Measurements from ENCODE around the gene SETD6. TPM values are rescaled to one million over a fixed set of nuclear protein-coding genes. Genes with fewer than 3 reads are reported as not detected.

The SETD6 gene, protein sequence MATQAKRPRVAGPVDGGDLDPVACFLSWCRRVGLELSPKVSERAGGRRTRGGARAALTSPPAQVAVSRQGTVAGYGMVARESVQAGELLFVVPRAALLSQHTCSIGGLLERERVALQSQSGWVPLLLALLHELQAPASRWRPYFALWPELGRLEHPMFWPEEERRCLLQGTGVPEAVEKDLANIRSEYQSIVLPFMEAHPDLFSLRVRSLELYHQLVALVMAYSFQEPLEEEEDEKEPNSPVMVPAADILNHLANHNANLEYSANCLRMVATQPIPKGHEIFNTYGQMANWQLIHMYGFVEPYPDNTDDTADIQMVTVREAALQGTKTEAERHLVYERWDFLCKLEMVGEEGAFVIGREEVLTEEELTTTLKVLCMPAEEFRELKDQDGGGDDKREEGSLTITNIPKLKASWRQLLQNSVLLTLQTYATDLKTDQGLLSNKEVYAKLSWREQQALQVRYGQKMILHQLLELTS
- polyA plus RNA-seq (2013, experiment 1 of 2), result 14.6 TPM
- 12.8 TPM for polyA plus RNA-seq (2013, experiment 2 of 2)

DNA sequence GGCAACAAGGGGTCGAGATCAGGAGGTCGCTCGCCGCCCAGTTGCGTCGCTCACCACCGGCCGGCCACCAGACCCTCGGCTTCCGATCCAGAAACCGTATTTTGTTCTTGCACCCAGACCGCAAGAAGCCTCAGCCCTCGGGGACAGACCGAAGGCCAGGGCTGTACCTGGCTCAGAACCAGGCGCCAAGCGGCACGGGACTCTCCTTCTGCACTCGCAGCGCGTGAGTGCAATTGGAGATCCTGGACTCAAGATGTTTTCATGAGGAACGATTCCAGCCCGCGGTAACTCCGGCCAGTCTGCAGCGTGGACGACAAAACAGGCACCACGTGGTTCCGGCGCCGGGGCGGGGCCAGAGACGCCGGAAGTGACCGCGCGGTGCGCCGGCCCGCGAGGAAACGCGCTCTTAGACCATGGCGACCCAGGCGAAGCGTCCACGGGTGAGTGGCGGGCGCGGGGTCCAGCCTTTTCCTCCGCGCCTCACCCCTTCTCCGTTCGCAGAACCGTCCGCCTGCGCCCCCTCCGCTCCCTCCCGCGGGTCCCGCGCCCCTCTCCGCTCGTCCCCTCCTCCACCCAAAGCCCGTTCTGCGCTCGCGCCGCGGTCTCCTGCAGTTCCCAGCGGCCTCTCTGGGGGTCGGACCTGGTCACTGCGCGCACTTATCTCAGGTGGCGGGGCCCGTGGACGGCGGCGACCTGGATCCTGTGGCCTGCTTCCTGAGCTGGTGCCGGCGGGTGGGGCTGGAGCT lies at the start of gene SETD6:
TSS of gene SETD6 (plus strand) at position 393 of the 746 bp plus-strand sequence. CDS start at position 414, 21 bp downstream.
- H3K36me3 ChIP-seq (replicated peaks in 1 of 2; ENCODE audit: control insufficient read depth in 2 of 2, insufficient read depth in 2 of 2, low read length in 2 of 2), result peaks cover 12 to 79% of the 10 kb centered on the region in 2 donors
- peak within 1 kb of the TSS; percentile 98 for H3K18ac ChIP-seq (ENCODE audit: low read length)
- H3K23ac ChIP-seq (ENCODE audit: low read depth, low read length, poor library complexity), result peak within 1 kb of the TSS; percentile 83
- peak within 1 kb of the TSS; percentile 53 for H2AK5ac ChIP-seq (ENCODE audit: low read depth, low read length)
- peak within 1 kb of the TSS; percentile 43 to 96 for H3K4me3 ChIP-seq (ENCODE audit: low read length in 2 of 2)
- H2BK15ac ChIP-seq (ENCODE audit: low read length), result peak within 1 kb of the TSS; percentile 69
- H3K4me2 ChIP-seq (ENCODE audit: insufficient read depth, low read length, poor library complexity, severe bottlenecking), result peak within 1 kb of the TSS; percentile 99
- peaks cover 4% of the 10 kb centered on the region for H3K79me1 ChIP-seq (ENCODE audit: low read depth, low read length)
- peak within 1 kb of the TSS; percentile 95 for H3K9ac ChIP-seq (ENCODE audit: low read depth, low read length, poor library complexity)
- H3K4ac ChIP-seq (ENCODE audit: low read length), result no peak within 1 kb of the TSS
- WGBS, 2 donors (ENCODE audit: extremely low coverage in 2 of 2, insufficient read length in 2 of 2, insufficient replicate concordance in 1 of 2), result no CpG with 5 or more reads among the region's 80 CpGs
- peak within 1 kb of the TSS; percentile 68 for H2AFZ ChIP-seq (ENCODE audit: low read length)
- H3K4me1 ChIP-seq (ENCODE audit: control insufficient read depth in 2 of 2, insufficient read depth in 1 of 2, low read depth in 1 of 2, low read length in 2 of 2), result peaks cover 0 to 9% of the 10 kb centered on the region in 2 donors
- H2BK12ac ChIP-seq (ENCODE audit: low read length), result no peak within 1 kb of the TSS
- H3K14ac ChIP-seq (ENCODE audit: low read length), result peak within 1 kb of the TSS; percentile 97
- H4K91ac ChIP-seq (ENCODE audit: low read depth, low read length, poor library complexity), result peak within 1 kb of the TSS; percentile 81
- H3K27me3 ChIP-seq (ENCODE audit: control insufficient read depth in 3 of 3, insufficient read depth in 3 of 3, low read depth in 1 of 3, low read length in 3 of 3), result no peaks in the 10 kb centered on the region
- H3K27ac ChIP-seq (replicated peaks; ENCODE audit: low read length), result peak within 1 kb of the TSS; percentile 69
- no peaks in the 10 kb centered on the region for H3K9me3 ChIP-seq (replicated peaks in 1 of 2; ENCODE audit: control insufficient read depth in 2 of 2, insufficient read depth in 1 of 2, low read depth in 1 of 2, low read length in 2 of 2)
- peak within 1 kb of the TSS; percentile 83 for H4K8ac ChIP-seq (ENCODE audit: low read depth, low read length)
- H2BK5ac ChIP-seq (ENCODE audit: low read length), result peak within 1 kb of the TSS; percentile 59
- H2BK120ac ChIP-seq (ENCODE audit: low read depth, low read length), result no peak within 1 kb of the TSS
- DNase-seq (ENCODE audit: low spot score), result peak; percentile 82

DNA sequence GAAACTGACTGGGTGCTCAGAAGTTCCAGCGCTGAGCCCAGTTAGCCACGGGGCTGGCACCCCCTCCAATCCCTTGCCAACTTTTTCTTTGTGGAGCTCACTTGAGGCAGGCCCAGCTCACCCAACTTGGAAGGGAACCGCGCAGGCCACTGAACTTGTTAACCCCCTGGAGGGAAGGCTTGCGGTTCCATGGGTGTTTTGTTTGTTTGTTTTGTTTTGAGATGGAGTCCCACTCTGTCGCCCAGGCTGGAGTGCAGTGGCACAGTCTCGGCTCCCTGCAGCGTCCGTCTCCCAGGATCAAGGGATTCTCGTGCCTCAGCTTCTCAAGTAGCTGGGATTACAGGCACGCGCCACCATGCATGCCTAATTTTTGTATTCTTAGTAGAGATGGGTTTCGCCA lies 49.5 kb upstream of the SETD6 start:
- H3K79me1 ChIP-seq (ENCODE audit: low read depth, low read length), result peaks cover 2% of the 10 kb centered on the region
- H3K23ac ChIP-seq (ENCODE audit: low read depth, low read length, poor library complexity), result no peak overlapping the region
- H3K18ac ChIP-seq (ENCODE audit: low read length), result no peak overlapping the region
- H2BK5ac ChIP-seq (ENCODE audit: low read length), result no peak overlapping the region
- H3K27me3 ChIP-seq (ENCODE audit: control insufficient read depth in 3 of 3, insufficient read depth in 3 of 3, low read depth in 1 of 3, low read length in 3 of 3), result peaks cover 19 to 89% (median 44%) of the 10 kb centered on the region in 3 experiments
- no peak overlapping the region for H3K14ac ChIP-seq (ENCODE audit: low read length)
- H3K4me1 ChIP-seq (ENCODE audit: control insufficient read depth in 2 of 2, insufficient read depth in 1 of 2, low read depth in 1 of 2, low read length in 2 of 2), result peaks cover 0 to 8% of the 10 kb centered on the region in 2 donors
- H3K9ac ChIP-seq (ENCODE audit: low read depth, low read length, poor library complexity), result no peak overlapping the region
- H3K9me3 ChIP-seq (replicated peaks in 1 of 2; ENCODE audit: control insufficient read depth in 2 of 2, insufficient read depth in 1 of 2, low read depth in 1 of 2, low read length in 2 of 2), result no peaks in the 10 kb centered on the region
- H3K4ac ChIP-seq (ENCODE audit: low read length), result no peak overlapping the region
- WGBS, 2 donors (ENCODE audit: extremely low coverage in 2 of 2, insufficient read length in 2 of 2, insufficient replicate concordance in 1 of 2), result no CpG with 5 or more reads among the region's 13 CpGs
- no peaks in the 10 kb centered on the region for H3K36me3 ChIP-seq (replicated peaks in 1 of 2; ENCODE audit: control insufficient read depth in 2 of 2, insufficient read depth in 2 of 2, low read length in 2 of 2)
- H2BK120ac ChIP-seq (ENCODE audit: low read depth, low read length), result no peak overlapping the region
- H2AFZ ChIP-seq (ENCODE audit: low read length), result no peak overlapping the region
- H2BK12ac ChIP-seq (ENCODE audit: low read length), result no peak overlapping the region
- no peak overlapping the region for H3K4me3 ChIP-seq (ENCODE audit: low read length in 2 of 2)
- no peak for DNase-seq (ENCODE audit: low spot score)
- H3K27ac ChIP-seq (replicated peaks; ENCODE audit: low read length), result no peak overlapping the region
- H3K4me2 ChIP-seq (ENCODE audit: insufficient read depth, low read length, poor library complexity, severe bottlenecking), result no peak overlapping the region
- H2BK15ac ChIP-seq (ENCODE audit: low read length), result no peak overlapping the region
- H4K91ac ChIP-seq (ENCODE audit: low read depth, low read length, poor library complexity), result no peak overlapping the region
- peak overlapping the region; percentile 25 for H2AK5ac ChIP-seq (ENCODE audit: low read depth, low read length)
- H4K8ac ChIP-seq (ENCODE audit: low read depth, low read length), result no peak overlapping the region

DNA sequence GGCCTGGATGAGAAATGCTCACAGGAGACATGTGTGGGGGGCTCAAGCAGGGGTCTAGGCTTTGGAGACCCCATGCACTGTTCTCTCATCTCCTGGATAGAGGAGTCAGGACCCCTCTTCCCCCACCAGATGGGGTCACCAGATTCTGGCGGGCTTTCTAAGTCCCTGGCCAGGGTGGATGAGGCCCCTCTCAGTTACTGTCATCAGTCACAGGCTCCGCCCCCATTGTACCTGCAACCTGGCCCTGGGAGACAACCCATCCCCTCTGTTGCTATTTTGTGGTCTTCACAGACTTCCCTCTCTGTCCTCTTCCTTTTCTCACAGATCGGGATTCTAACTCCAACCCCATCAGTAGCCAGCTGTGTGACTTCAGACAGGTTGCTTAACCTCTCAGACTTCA lies 48.9 kb upstream of the SETD6 start:
- H3K4me2 ChIP-seq (ENCODE audit: insufficient read depth, low read length, poor library complexity, severe bottlenecking), result no peak overlapping the region
- H2BK120ac ChIP-seq (ENCODE audit: low read depth, low read length), result no peak overlapping the region
- no peak overlapping the region for H4K8ac ChIP-seq (ENCODE audit: low read depth, low read length)
- peaks cover 2% of the 10 kb centered on the region for H3K79me1 ChIP-seq (ENCODE audit: low read depth, low read length)
- peaks cover 19 to 88% (median 44%) of the 10 kb centered on the region in 3 experiments for H3K27me3 ChIP-seq (ENCODE audit: control insufficient read depth in 3 of 3, insufficient read depth in 3 of 3, low read depth in 1 of 3, low read length in 3 of 3)
- H3K36me3 ChIP-seq (replicated peaks in 1 of 2; ENCODE audit: control insufficient read depth in 2 of 2, insufficient read depth in 2 of 2, low read length in 2 of 2), result no peaks in the 10 kb centered on the region
- no peak overlapping the region for H2AK5ac ChIP-seq (ENCODE audit: low read depth, low read length)
- WGBS, 2 donors (ENCODE audit: extremely low coverage in 2 of 2, insufficient read length in 2 of 2, insufficient replicate concordance in 1 of 2), result no CpG with 5 or more reads among the region's 3 CpGs
- no peak overlapping the region for H3K27ac ChIP-seq (replicated peaks; ENCODE audit: low read length)
- no peak overlapping the region for H2AFZ ChIP-seq (ENCODE audit: low read length)
- peaks cover 0 to 8% of the 10 kb centered on the region in 2 donors for H3K4me1 ChIP-seq (ENCODE audit: control insufficient read depth in 2 of 2, insufficient read depth in 1 of 2, low read depth in 1 of 2, low read length in 2 of 2)
- H3K14ac ChIP-seq (ENCODE audit: low read length), result no peak overlapping the region
- no peak overlapping the region for H3K23ac ChIP-seq (ENCODE audit: low read depth, low read length, poor library complexity)
- H2BK12ac ChIP-seq (ENCODE audit: low read length), result no peak overlapping the region
- H4K91ac ChIP-seq (ENCODE audit: low read depth, low read length, poor library complexity), result no peak overlapping the region
- H3K9me3 ChIP-seq (replicated peaks in 1 of 2; ENCODE audit: control insufficient read depth in 2 of 2, insufficient read depth in 1 of 2, low read depth in 1 of 2, low read length in 2 of 2), result no peaks in the 10 kb centered on the region
- no peak overlapping the region for H3K9ac ChIP-seq (ENCODE audit: low read depth, low read length, poor library complexity)
- no peak overlapping the region for H3K4ac ChIP-seq (ENCODE audit: low read length)
- no peak overlapping the region for H3K18ac ChIP-seq (ENCODE audit: low read length)
- DNase-seq (ENCODE audit: low spot score), result no peak
- no peak overlapping the region for H2BK5ac ChIP-seq (ENCODE audit: low read length)
- no peak overlapping the region for H3K4me3 ChIP-seq (ENCODE audit: low read length in 2 of 2)
- H2BK15ac ChIP-seq (ENCODE audit: low read length), result no peak overlapping the region

DNA sequence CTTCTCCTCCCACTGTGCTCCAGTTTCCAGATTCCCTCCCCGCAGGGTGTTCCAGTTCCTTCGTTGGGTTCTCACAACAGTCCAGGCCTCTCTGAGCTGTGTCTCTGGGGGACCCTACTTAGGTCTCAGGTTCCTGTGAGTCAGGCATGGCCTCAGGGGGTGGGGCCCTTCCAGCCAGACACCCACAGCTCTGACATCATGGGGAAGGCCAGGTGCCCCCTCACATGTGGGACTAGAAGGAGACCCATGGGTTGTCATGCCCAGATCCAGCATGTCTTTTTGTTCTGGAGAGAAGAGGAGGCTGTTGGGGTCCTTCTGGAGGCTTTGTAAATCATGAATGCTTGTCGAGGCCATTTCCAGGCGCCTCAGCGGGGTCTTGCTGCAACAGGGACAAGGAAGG lies 47.4 kb upstream of the SETD6 start:
- H3K27ac ChIP-seq (replicated peaks; ENCODE audit: low read length), result no peak overlapping the region
- H2BK120ac ChIP-seq (ENCODE audit: low read depth, low read length), result no peak overlapping the region
- H3K27me3 ChIP-seq (ENCODE audit: control insufficient read depth in 3 of 3, insufficient read depth in 3 of 3, low read depth in 1 of 3, low read length in 3 of 3), result peaks cover 17 to 87% (median 36%) of the 10 kb centered on the region in 3 experiments
- no peaks in the 10 kb centered on the region for H3K36me3 ChIP-seq (replicated peaks in 1 of 2; ENCODE audit: control insufficient read depth in 2 of 2, insufficient read depth in 2 of 2, low read length in 2 of 2)
- H3K4me1 ChIP-seq (ENCODE audit: control insufficient read depth in 2 of 2, insufficient read depth in 1 of 2, low read depth in 1 of 2, low read length in 2 of 2), result peaks cover 0 to 8% of the 10 kb centered on the region in 2 donors
- no CpG with 5 or more reads among the region's 5 CpGs for WGBS, 2 donors (ENCODE audit: extremely low coverage in 2 of 2, insufficient read length in 2 of 2, insufficient replicate concordance in 1 of 2)
- no peaks in the 10 kb centered on the region for H3K9me3 ChIP-seq (replicated peaks in 1 of 2; ENCODE audit: control insufficient read depth in 2 of 2, insufficient read depth in 1 of 2, low read depth in 1 of 2, low read length in 2 of 2)
- DNase-seq (ENCODE audit: low spot score), result no peak
- H2BK5ac ChIP-seq (ENCODE audit: low read length), result no peak overlapping the region
- peaks cover 2% of the 10 kb centered on the region for H3K79me1 ChIP-seq (ENCODE audit: low read depth, low read length)
- H3K18ac ChIP-seq (ENCODE audit: low read length), result no peak overlapping the region
- no peak overlapping the region for H2AK5ac ChIP-seq (ENCODE audit: low read depth, low read length)
- H2AFZ ChIP-seq (ENCODE audit: low read length), result no peak overlapping the region
- H3K4me3 ChIP-seq (ENCODE audit: low read length in 2 of 2), result peak overlapping the region in 1 of 2 donors; percentile 30
- no peak overlapping the region for H3K4me2 ChIP-seq (ENCODE audit: insufficient read depth, low read length, poor library complexity, severe bottlenecking)
- H2BK15ac ChIP-seq (ENCODE audit: low read length), result no peak overlapping the region
- H2BK12ac ChIP-seq (ENCODE audit: low read length), result no peak overlapping the region
- no peak overlapping the region for H3K4ac ChIP-seq (ENCODE audit: low read length)
- no peak overlapping the region for H3K9ac ChIP-seq (ENCODE audit: low read depth, low read length, poor library complexity)
- no peak overlapping the region for H4K8ac ChIP-seq (ENCODE audit: low read depth, low read length)
- no peak overlapping the region for H4K91ac ChIP-seq (ENCODE audit: low read depth, low read length, poor library complexity)
- no peak overlapping the region for H3K23ac ChIP-seq (ENCODE audit: low read depth, low read length, poor library complexity)
- H3K14ac ChIP-seq (ENCODE audit: low read length), result no peak overlapping the region
